Measurements from ENCODE around the gene CRLF3.
"Not testable (repeated sequence)": the region's sequence is repeated elsewhere in the genome, so short reads cannot be mapped to it uniquely, and the experiment has no call there.

CRLF3 gene

GRCh38 chr17:30824356-30825145, at the start of gene CRLF3:
Gene CRLF3 (minus strand): TSS chr17:30824692. CDS start chr17:30824651, 41 bp downstream.
- peak; percentile 95 for DNase-seq

GRCh38 chr17:30869005-30869404, 44.5 kb upstream of the CRLF3 start:
- DNase-seq: no peak

- DNase-seq: no peak
Measured at GRCh38 chr17:30864636-30865035, 40.1 kb upstream of the CRLF3 start.

- no peak for DNase-seq
Measured at GRCh38 chr17:30858556-30859250, 34.2 kb upstream of the CRLF3 start.

GRCh38 chr17:30854146-30854545, 29.7 kb upstream of the CRLF3 start:
- no peak for DNase-seq

- DNase-seq: no peak
Measured at GRCh38 chr17:30848021-30848420, 23.5 kb upstream of the CRLF3 start.

- DNase-seq: no peak
Measured at GRCh38 chr17:30840771-30841170, 16.3 kb upstream of the CRLF3 start.

GRCh38 chr17:30838202-30838807, 13.8 kb upstream of the CRLF3 start:
- DNase-seq: no peak

- DNase-seq: no peak
Measured at GRCh38 chr17:30832438-30833124, 8.1 kb upstream of the CRLF3 start.

GRCh38 chr17:30831663-30832437, 7.4 kb upstream of the CRLF3 start, which contains the start of gene ATAD5:
Gene ATAD5 (plus strand): TSS chr17:30831966. CDS start chr17:30832348, 382 bp downstream.
- DNase-seq: peak; percentile 93

- DNase-seq: no peak
Measured at GRCh38 chr17:30831257-30831656, 6.8 kb upstream of the CRLF3 start.

- no peak for DNase-seq
Measured at GRCh38 chr17:30829022-30829421, 4.5 kb upstream of the CRLF3 start.

- no peak for DNase-seq
Measured at GRCh38 chr17:30827082-30827481, 2.6 kb upstream of the CRLF3 start.

- no peak for DNase-seq
Measured at GRCh38 chr17:30824002-30824355, 513 bp downstream of the CRLF3 start.

GRCh38 chr17:30823421-30823820, 1.1 kb downstream of the CRLF3 start:
- DNase-seq: no peak

GRCh38 chr17:30822919-30823318, 1.6 kb downstream of the CRLF3 start:
- DNase-seq: not testable (repeated sequence)

- DNase-seq: no peak
Measured at GRCh38 chr17:30821871-30822723, 2.4 kb downstream of the CRLF3 start.

- no peak for DNase-seq
Measured at GRCh38 chr17:30819971-30820705, 4.4 kb downstream of the CRLF3 start.

- no peak for DNase-seq
Measured at GRCh38 chr17:30816165-30816564, 8.3 kb downstream of the CRLF3 start.

- not testable (repeated sequence) for DNase-seq
Measured at GRCh38 chr17:30814860-30815259, 9.6 kb downstream of the CRLF3 start.

- not testable (repeated sequence) for DNase-seq
Measured at GRCh38 chr17:30814236-30814635, 10.3 kb downstream of the CRLF3 start.
